B cell (primary cell): ENCODE results near the gene LUZP1. TPM values are rescaled to one million over a fixed set of nuclear protein-coding genes. Genes with fewer than 3 reads are reported as not detected.

ENCODE experiments used
- ATAC-seq: fragments of 200-7000 bp; cut with Tn5 transposase; one replicate; pipeline ENCODE4 v1.10.0; 2021; ENCODE audit warnings: low read depth, mild to moderate bottlenecking, moderate number of reproducible peaks, moderate library complexity
- CTCF ChIA-PET: fragments of 350-600 bp; sonication (Branson Sonifier 250); formaldehyde crosslinking; loops from one replicate; lab custom pipeline; 2021; ENCODE audit warnings: antibody characterized with exemption, inconsistent platforms; lab: Charles Lee
- POLR2A ChIA-PET: fragments of 350-600 bp; sonication (Branson Sonifier 250); formaldehyde crosslinking; loops from one replicate; lab custom pipeline; 2021; ENCODE audit warnings: antibody characterized with exemption; lab: Charles Lee
- DNase-seq: peaks from one replicate; pipeline ENCODE4 v3.0.0; 2013
- H2AFZ ChIP-seq: 2 replicates; pipeline ENCODE4 v1.6.1; 2012; ENCODE audit warnings: mild to moderate bottlenecking, low read depth, low read length; ENCODE audit not compliant: insufficient read depth, poor library complexity, severe bottlenecking
- H3K27ac ChIP-seq, 2 donors: 1 replicate in 1 of 2; 2 replicates in 1 of 2; pipeline ENCODE4 v1.5.1; 2012 to 2013; ENCODE audit warnings: low read length in 2 of 2, mild to moderate bottlenecking in 2 of 2, moderate library complexity in 1 of 2
- H3K27me3 ChIP-seq, 4 experiments: fragments of 200-600 bp in 1 of 4; sonication (generic) in 1 of 4; replicated peaks in 1 of 4; 1 replicate in 2 of 4; 2 replicates in 2 of 4; pipeline versions ENCODE4 v1.6.1 to v1.7.0; 2013 to 2016; ENCODE audit warnings: low read length in 3 of 4, mild to moderate bottlenecking in 2 of 4, mixed read lengths in 1 of 4, moderate library complexity in 1 of 4; ENCODE audit not compliant: insufficient read depth in 4 of 4, control insufficient read depth in 3 of 4; ENCODE audit errors: control extremely low read depth in 1 of 4
- H3K36me3 ChIP-seq, 2 experiments: replicated peaks in 1 of 2; 1 replicate in 1 of 2; 2 replicates in 1 of 2; pipeline versions ENCODE4 v1.6.1 to v1.7.1; 2013; ENCODE audit warnings: low read length in 1 of 2; ENCODE audit not compliant: insufficient read depth in 2 of 2, control insufficient read depth in 1 of 2; ENCODE audit errors: control extremely low read depth in 1 of 2, extremely low read depth in 1 of 2
- H3K4me1 ChIP-seq, 2 donors: fragments of 200-600 bp in 1 of 2; sonication (generic) in 1 of 2; 1 replicate in 1 of 2; 2 replicates in 1 of 2; pipeline versions ENCODE4 v1.5.1 to v1.6.1; 2013 to 2017; ENCODE audit warnings: low read length in 2 of 2; ENCODE audit not compliant: control insufficient read depth in 2 of 2, insufficient read depth in 2 of 2
- H3K4me2 ChIP-seq: replicated peaks from 2 replicates; pipeline ENCODE3; 2012; ENCODE audit warnings: mild to moderate bottlenecking, low read depth, low read length; ENCODE audit not compliant: poor library complexity, severe bottlenecking
- H3K4me3 ChIP-seq, 5 experiments: fragments of 200-600 bp in 1 of 5; sonication (generic) in 1 of 5; 1 replicate in 3 of 5; 2 replicates in 2 of 5; pipeline versions ENCODE4 v1.5.1 to v1.7.0; 2011 to 2016; ENCODE audit warnings: low read length in 4 of 5, mild to moderate bottlenecking in 4 of 5, low read depth in 2 of 5, control low read depth in 1 of 5, moderate library complexity in 1 of 5; ENCODE audit not compliant: insufficient read depth in 1 of 5; ENCODE audit errors: control extremely low read depth in 1 of 5, extremely low read depth in 1 of 5
- H3K79me2 ChIP-seq: fragments of 200-600 bp; sonication (generic); one replicate; pipeline ENCODE4 v1.6.0; 2016; ENCODE audit warnings: low read length; ENCODE audit not compliant: control insufficient read depth, insufficient read depth
- H3K9ac ChIP-seq: fragments of 200-600 bp; sonication (generic); 2 replicates; pipeline ENCODE4 v1.6.1; 2017; ENCODE audit warnings: mild to moderate bottlenecking, low read length, moderate library complexity
- H3K9me3 ChIP-seq, 3 donors: one replicate each; pipeline versions ENCODE4 v1.6.1 to v1.7.1; 2013; ENCODE audit warnings: low read length in 2 of 3; ENCODE audit not compliant: control insufficient read depth in 2 of 3, insufficient read depth in 1 of 3; ENCODE audit errors: control extremely low read depth in 1 of 3
- H4K20me1 ChIP-seq: 2 replicates; pipeline ENCODE4 v1.6.0; 2012; ENCODE audit warnings: mild to moderate bottlenecking, low read length; ENCODE audit not compliant: insufficient read depth, control insufficient read depth, poor library complexity, severe bottlenecking
- H3K27ac Mint-ChIP-seq: one replicate; pipeline ENCODE4 v1.8.0; 2021; ENCODE audit warnings: mixed read lengths
- H3K27me3 Mint-ChIP-seq: one replicate; pipeline ENCODE4 v1.8.0; 2021; ENCODE audit warnings: mixed read lengths
- H3K4me1 Mint-ChIP-seq: one replicate; pipeline ENCODE4 v1.8.0; 2021; ENCODE audit warnings: mixed read lengths
- H3K4me3 Mint-ChIP-seq: one replicate; pipeline ENCODE4 v1.8.0; 2021; ENCODE audit warnings: mixed read lengths
- H3K9me3 Mint-ChIP-seq: one replicate; pipeline ENCODE4 v1.8.0; 2022; ENCODE audit warnings: mixed read lengths; ENCODE audit not compliant: insufficient read depth
- CTCF ChIP-seq: fragments of 200-600 bp; IDR thresholded peaks from one replicate; pipeline ENCODE4 v1.8.0; 2022; ENCODE audit warnings: antibody characterized with exemption, mild to moderate bottlenecking
- EZH2 ChIP-seq: IDR thresholded peaks from 2 replicates; pipeline ENCODE4 v1.6.1; 2012; ENCODE audit warnings: borderline replicate concordance, low read depth, mild to moderate bottlenecking, moderate library complexity, low read length; ENCODE audit not compliant: insufficient read depth, poor library complexity, severe bottlenecking
- WGBS: methylation state at CpG from one replicate; pipeline ENCODE4 v1.1.5; 2013; ENCODE audit warnings: missing lambda C conversion rate; ENCODE audit not compliant: insufficient coverage; 5-methylcytosine and 5-hydroxymethylcytosine counted together
- intact Hi-C: fragments of 100-400 bp; cut with micrococcal nuclease; formaldehyde crosslinking; loops from one replicate; pipeline ENCODE4 v1.10.0; 2022
- polyA plus RNA-seq: library from polyadenylated mRNA; depleted of rRNA; stranded (reverse); fragments of >200 nt; gene quantifications from 2 replicates; pipeline ENCODE4 v1.2.3, GENCODE V29; 2012
- total RNA-seq, 2 donors: library from RNA; stranded (reverse); fragments of 120-200 nt in 1 of 2; gene quantifications; 1 replicate in 1 of 2; 2 replicates in 1 of 2; pipeline versions ENCODE4 v1.2.3 to v1.2.4, GENCODE V29; 2013 to 2022

The LUZP1 gene
- total and polyA plus RNA-seq, 2 donors (not counting 1 experiment from before 2014, with no cell fraction given), result 2.0 to 12.9 TPM

- Histone ChIP-seq H3K27me3 (no peaks in the 10 kb centered on the region), H3K4me2 (no peak overlapping the region), H3K9me3 (no peaks in the 10 kb centered on the region), H3K4me1 (no peaks in the 10 kb centered on the region), H4K20me1 (no peaks in the 10 kb centered on the region), H3K27ac (no peak overlapping the region), H2AFZ (no peak overlapping the region), H3K9ac (no peak overlapping the region), H3K4me3 (no peak overlapping the region), H3K79me2 (no peaks in the 10 kb centered on the region), H3K36me3 (peaks cover 0 to 48% of the 10 kb centered on the region in 2 experiments)
- Mint-ChIP-seq H3K9me3 (no peaks in the 10 kb centered on the region), H3K4me3 (no peak overlapping the region), H3K27ac (no peak overlapping the region), H3K27me3 (no peaks in the 10 kb centered on the region), H3K4me1 (no peaks in the 10 kb centered on the region)
- CTCF ChIA-PET, result interaction anchor here (3.3 to 20.1 kb wide), 2 partner anchors 9 to 90 kb away, joined by 11 to 884 read pairs; no protein-coding TSS in a partner anchor
- intact Hi-C loops, result loop anchor here (10.0 kb wide), 1 partner anchor 195 kb away; no protein-coding TSS in a partner anchor
- POLR2A ChIA-PET, result no interaction called here
- no peak for DNase-seq
- WGBS, result 100% methylated on average over 1 of the region's 1 CpG
- no peak for TF ChIP-seq EZH2
- no peak for TF ChIP-seq CTCF
- no peak for ATAC-seq
Measured at GRCh38 chr1:23090056-23090455, 78.6 kb downstream of the LUZP1 start.

- TF ChIP-seq CTCF (no peak), EZH2 (no peak)
- Histone ChIP-seq H3K27me3 (no peaks in the 10 kb centered on the region), H3K4me1 (no peaks in the 10 kb centered on the region), H3K9ac (no peak overlapping the region), H3K4me3 (no peak overlapping the region), H3K79me2 (no peaks in the 10 kb centered on the region), H3K9me3 (no peaks in the 10 kb centered on the region), H2AFZ (no peak overlapping the region), H4K20me1 (no peaks in the 10 kb centered on the region), H3K4me2 (no peak overlapping the region), H3K36me3 (peaks cover 0 to 54% of the 10 kb centered on the region in 2 experiments), H3K27ac (no peak overlapping the region)
- Mint-ChIP-seq H3K4me1 (no peaks in the 10 kb centered on the region), H3K27me3 (no peaks in the 10 kb centered on the region), H3K4me3 (no peak overlapping the region), H3K9me3 (no peaks in the 10 kb centered on the region), H3K27ac (no peak overlapping the region)
- POLR2A ChIA-PET, result no interaction called here
- intact Hi-C loops, result no loop called here
- CTCF ChIA-PET, result interaction anchor here (3.3 to 20.1 kb wide), 2 partner anchors 11 to 92 kb away, joined by 11 to 884 read pairs; no protein-coding TSS in a partner anchor
- no peak for ATAC-seq
- WGBS, result 100% methylated on average over 1 of the region's 2 CpGs
- DNase-seq, result no peak
Measured at GRCh38 chr1:23088027-23088426, 80.6 kb downstream of the LUZP1 start.
